GM19328 (cell line): Measurements from ENCODE around the gene SECTM1.

ENCODE experiments used
- ATAC-seq: cut with Tn5 transposase; IDR thresholded peaks from one replicate; pipeline ENCODE4 v1.9.1; 2021; ENCODE audit warnings: mild to moderate bottlenecking, moderate library complexity; ENCODE audit not compliant: unreplicated experiment

Gene SECTM1

GRCh38 chr17:82301916-82302567 is 31.5 kb downstream of the SECTM1 start:
- no peak for ATAC-seq

GRCh38 chr17:82301300-82301915 is 32.2 kb downstream of the SECTM1 start:
- ATAC-seq, result no peak

- ATAC-seq, result no peak
These were observed 32.8 kb downstream of the SECTM1 start for GRCh38 chr17:82300707-82301270.

GRCh38 chr17:82300228-82300627 is 33.3 kb downstream of the SECTM1 start:
- no peak for ATAC-seq

GRCh38 chr17:82299452-82299851 is 34.1 kb downstream of the SECTM1 start:
- no peak for ATAC-seq

- no peak for ATAC-seq
These were observed 34.8 kb downstream of the SECTM1 start for GRCh38 chr17:82298538-82299421.

GRCh38 chr17:82297714-82298537 is 35.6 kb downstream of the SECTM1 start:
- ATAC-seq, result peak; percentile 52

GRCh38 chr17:82297280-82297713 is 36.3 kb downstream of the SECTM1 start:
- ATAC-seq, result no peak

GRCh38 chr17:82296511-82297279 is 36.9 kb downstream of the SECTM1 start:
- no peak for ATAC-seq

- ATAC-seq, result no peak
These were observed 38.1 kb downstream of the SECTM1 start for GRCh38 chr17:82295472-82295814.

GRCh38 chr17:82294064-82294773 is 39.3 kb downstream of the SECTM1 start:
- ATAC-seq, result no peak

GRCh38 chr17:82292251-82293154 is 41.1 kb downstream of the SECTM1 start:
- peak; percentile 97 for ATAC-seq

- no peak for ATAC-seq
These were observed 41.9 kb downstream of the SECTM1 start for GRCh38 chr17:82291582-82292250.

- ATAC-seq, result no peak
These were observed 45.4 kb downstream of the SECTM1 start for GRCh38 chr17:82287868-82288801.

- no peak for ATAC-seq
These were observed 46.3 kb downstream of the SECTM1 start for GRCh38 chr17:82287013-82287867.

GRCh38 chr17:82285141-82285540 is 48.4 kb downstream of the SECTM1 start:
- ATAC-seq, result no peak
